GM21576 (cell line): ENCODE measurements around the gene CLEC18A.
"Not testable (repeated sequence)": the region's sequence is repeated elsewhere in the genome, so short reads cannot be mapped to it uniquely, and the experiment has no call there.

ENCODE experiments used
- ATAC-seq: cut with Tn5 transposase; IDR thresholded peaks from one replicate; pipeline ENCODE4 v1.9.1; 2021; ENCODE audit warnings: mild to moderate bottlenecking, moderate library complexity; ENCODE audit not compliant: unreplicated experiment

The CLEC18A gene

GRCh38 chr16:69951017-69951671 lies at the start of gene CLEC18A:
Gene CLEC18A, plus strand, starts transcription at chr16:69951334. Its CDS starts 33 bp downstream, at chr16:69951367.
- ATAC-seq: not testable (repeated sequence)

GRCh38 chr16:69903865-69904415 lies 47.2 kb upstream of the CLEC18A start:
- no peak for ATAC-seq

- no peak for ATAC-seq
Observed at GRCh38 chr16:69904495-69905170, 46.5 kb upstream of the CLEC18A start.

- no peak for ATAC-seq
Observed at GRCh38 chr16:69905171-69905555, 46.0 kb upstream of the CLEC18A start.

- no peak for ATAC-seq
Observed at GRCh38 chr16:69906838-69907401, 44.2 kb upstream of the CLEC18A start.

GRCh38 chr16:69909043-69909442 lies 42.1 kb upstream of the CLEC18A start:
- no peak for ATAC-seq

- no peak for ATAC-seq
Observed at GRCh38 chr16:69909760-69910159, 41.4 kb upstream of the CLEC18A start.

GRCh38 chr16:69910964-69911363 lies 40.2 kb upstream of the CLEC18A start:
- no peak for ATAC-seq

GRCh38 chr16:69916462-69916861 lies 34.7 kb upstream of the CLEC18A start:
- ATAC-seq: no peak

GRCh38 chr16:69917311-69917710 lies 33.8 kb upstream of the CLEC18A start:
- ATAC-seq: no peak

GRCh38 chr16:69917739-69918138 lies 33.4 kb upstream of the CLEC18A start:
- ATAC-seq: no peak

GRCh38 chr16:69918241-69918640 lies 32.9 kb upstream of the CLEC18A start:
- ATAC-seq: no peak

- ATAC-seq: no peak
Observed at GRCh38 chr16:69921127-69921526, 30.0 kb upstream of the CLEC18A start.

GRCh38 chr16:69922200-69922599 lies 28.9 kb upstream of the CLEC18A start:
- ATAC-seq: no peak

GRCh38 chr16:69924041-69924775 lies 26.9 kb upstream of the CLEC18A start:
- ATAC-seq: no peak

- ATAC-seq: no peak
Observed at GRCh38 chr16:69924777-69925191, 26.4 kb upstream of the CLEC18A start.

GRCh38 chr16:69925311-69925710 lies 25.8 kb upstream of the CLEC18A start:
- ATAC-seq: no peak

- no peak for ATAC-seq
Observed at GRCh38 chr16:69926241-69926640, 24.9 kb upstream of the CLEC18A start.

GRCh38 chr16:69927056-69927757 lies 23.9 kb upstream of the CLEC18A start:
- no peak for ATAC-seq

- no peak for ATAC-seq
Observed at GRCh38 chr16:69928856-69929400, 22.2 kb upstream of the CLEC18A start.
